C4-2B (cell line): ENCODE results near the gene TRIP4.

Experiments
- H3K27ac ChIP-seq: fragments of 450-650 bp; 2 replicates; pipeline ENCODE4 v1.5.1; 2017
- ZFX ChIP-seq: fragments of 450-650 bp; IDR thresholded peaks from 2 replicates; pipeline ENCODE4 v1.6.1; 2017
- TF ChIP-seq, protein P1 (sequence below): fragments of 450-650 bp; conservative IDR thresholded peaks from 2 replicates; pipeline ENCODE4 v1.5.1; 2017; ENCODE audit warnings: mild to moderate bottlenecking

Gene TRIP4

DNA sequence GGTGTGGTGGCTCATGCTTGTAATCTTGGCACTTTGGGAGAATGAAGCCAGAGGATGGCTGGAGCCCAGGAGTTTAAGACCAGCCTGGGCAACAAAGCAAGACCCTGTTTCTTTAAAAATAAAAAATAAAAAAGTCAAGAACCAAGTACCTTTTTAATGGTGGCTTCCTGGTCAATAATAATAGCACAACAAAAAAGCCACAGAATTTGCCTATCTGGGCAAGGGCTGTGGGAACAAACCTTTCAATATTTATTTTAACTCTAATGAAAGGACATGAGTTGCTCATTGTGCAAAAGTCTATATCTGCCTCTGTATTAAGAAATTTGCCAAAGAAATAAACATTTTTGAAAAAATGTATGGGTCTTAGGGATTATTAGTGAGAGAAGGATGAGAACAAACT, 74.9 kb downstream of the TRIP4 start:
- no peak for TF ChIP-seq ZFX
- TF ChIP-seq, protein P1, sequence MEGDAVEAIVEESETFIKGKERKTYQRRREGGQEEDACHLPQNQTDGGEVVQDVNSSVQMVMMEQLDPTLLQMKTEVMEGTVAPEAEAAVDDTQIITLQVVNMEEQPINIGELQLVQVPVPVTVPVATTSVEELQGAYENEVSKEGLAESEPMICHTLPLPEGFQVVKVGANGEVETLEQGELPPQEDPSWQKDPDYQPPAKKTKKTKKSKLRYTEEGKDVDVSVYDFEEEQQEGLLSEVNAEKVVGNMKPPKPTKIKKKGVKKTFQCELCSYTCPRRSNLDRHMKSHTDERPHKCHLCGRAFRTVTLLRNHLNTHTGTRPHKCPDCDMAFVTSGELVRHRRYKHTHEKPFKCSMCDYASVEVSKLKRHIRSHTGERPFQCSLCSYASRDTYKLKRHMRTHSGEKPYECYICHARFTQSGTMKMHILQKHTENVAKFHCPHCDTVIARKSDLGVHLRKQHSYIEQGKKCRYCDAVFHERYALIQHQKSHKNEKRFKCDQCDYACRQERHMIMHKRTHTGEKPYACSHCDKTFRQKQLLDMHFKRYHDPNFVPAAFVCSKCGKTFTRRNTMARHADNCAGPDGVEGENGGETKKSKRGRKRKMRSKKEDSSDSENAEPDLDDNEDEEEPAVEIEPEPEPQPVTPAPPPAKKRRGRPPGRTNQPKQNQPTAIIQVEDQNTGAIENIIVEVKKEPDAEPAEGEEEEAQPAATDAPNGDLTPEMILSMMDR: no peak
- H3K27ac ChIP-seq: no peak overlapping the region; the same call in 1 of the 2 replicates

DNA sequence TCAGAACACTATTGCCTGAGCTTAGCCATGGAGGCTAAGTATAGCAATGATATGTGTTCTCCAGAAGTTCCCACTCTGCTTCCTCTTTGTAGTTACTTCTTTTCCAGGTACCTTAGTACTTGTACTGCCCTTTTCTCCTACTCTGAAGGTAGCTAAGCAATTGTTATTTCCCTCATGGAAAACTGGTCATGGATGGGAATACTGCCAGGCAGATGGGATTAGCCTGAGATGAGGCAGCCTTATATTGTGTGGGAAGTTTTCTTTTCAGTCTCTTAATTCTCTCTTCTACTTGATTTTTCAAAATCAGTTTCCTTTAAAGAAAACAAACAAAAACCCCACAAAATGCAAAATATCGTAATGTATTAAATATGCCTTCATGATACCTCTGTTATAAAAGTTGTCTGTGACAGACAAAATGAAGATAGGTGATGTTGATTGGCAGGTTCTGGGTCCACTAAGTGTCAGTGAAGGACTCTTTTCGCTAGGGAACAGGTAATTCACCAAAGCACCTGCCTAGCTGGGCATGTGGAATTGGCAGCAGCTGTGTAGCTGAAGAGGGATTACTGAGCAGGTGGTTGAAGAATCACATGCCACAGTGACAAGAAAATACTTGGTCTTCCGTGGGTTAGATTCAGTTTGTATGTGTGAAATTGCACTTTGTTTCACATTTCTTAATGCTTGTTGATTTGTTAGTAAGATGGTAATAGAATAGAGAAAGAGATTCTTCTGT, 76.8 kb downstream of the TRIP4 start:
- no peak for TF ChIP-seq ZFX
- H3K27ac ChIP-seq: no peak overlapping the region

GRCh38 chr15:64466408-64467141, 78.9 kb downstream of the TRIP4 start:
- TF ChIP-seq, protein P1: no peak
- no peak for TF ChIP-seq ZFX
- H3K27ac ChIP-seq: no peak overlapping the region

DNA sequence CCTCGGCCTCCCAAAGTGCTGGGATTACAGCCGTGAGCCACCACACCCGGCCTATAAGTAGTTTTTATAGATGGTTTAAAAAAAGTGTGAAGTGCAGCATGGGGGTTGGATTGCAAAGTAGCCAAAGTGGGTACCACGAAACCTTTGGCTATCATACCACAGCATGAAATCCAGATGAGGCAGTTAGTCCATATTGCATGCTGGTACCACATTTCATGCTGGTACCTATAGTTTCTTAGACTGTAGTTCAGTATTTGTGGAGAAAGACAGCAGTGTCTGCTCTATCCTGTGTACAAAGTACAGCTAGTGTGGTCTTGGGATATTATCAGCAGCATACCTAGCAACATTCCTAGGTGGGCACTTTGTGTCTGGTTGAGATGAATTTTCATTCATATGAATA, 84.5 kb downstream of the TRIP4 start:
- TF ChIP-seq ZFX: no peak
- TF ChIP-seq, protein P1: no peak
- no peak overlapping the region for H3K27ac ChIP-seq

- TF ChIP-seq ZFX: no peak
- TF ChIP-seq, protein P1: no peak
- H3K27ac ChIP-seq: no peak overlapping the region
Measured at GRCh38 chr15:64474846-64475245, 87.2 kb downstream of the TRIP4 start.

- TF ChIP-seq, protein P1: no peak
- TF ChIP-seq ZFX: no peak
- no peak overlapping the region for H3K27ac ChIP-seq
Measured at GRCh38 chr15:64476550-64476949, 88.9 kb downstream of the TRIP4 start.

DNA sequence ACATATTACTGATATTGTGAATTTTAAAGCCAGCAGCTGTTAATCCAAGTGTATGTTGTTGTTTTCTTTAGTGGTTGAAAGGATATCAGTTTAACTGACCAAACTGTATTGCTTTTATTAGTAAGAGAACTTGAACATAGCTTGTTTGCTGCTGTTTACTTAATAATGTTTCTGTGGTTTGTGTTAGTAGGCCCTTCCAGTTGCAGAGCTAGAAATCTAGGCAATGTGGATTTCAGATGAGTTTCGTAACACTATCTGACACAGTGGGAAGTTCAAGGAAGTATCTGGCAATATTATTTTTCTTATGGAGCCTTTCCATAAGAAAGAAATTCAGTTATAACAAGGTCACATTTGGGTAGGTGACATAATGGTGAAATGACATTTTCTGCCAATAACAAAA, 91.2 kb downstream of the TRIP4 start:
- no peak overlapping the region for H3K27ac ChIP-seq
- TF ChIP-seq, protein P1: no peak
- TF ChIP-seq ZFX: no peak

DNA sequence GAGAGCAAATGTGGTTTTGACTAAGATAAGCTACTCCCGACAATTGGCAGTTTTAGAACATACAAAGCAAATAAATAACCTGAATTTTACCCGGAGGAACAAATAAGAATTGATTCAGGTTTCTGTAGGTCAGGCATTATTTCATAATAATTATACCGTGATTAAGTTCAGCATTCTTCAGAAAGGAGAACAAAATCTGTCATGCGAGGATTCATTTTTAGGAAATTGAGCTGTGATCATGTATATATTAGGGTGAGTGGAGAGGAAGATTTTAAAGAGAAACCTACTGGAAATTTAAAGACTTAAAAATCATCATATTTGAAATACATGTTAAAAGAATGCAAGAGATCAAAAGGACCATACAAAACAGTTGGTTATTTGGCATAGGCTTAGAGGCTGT, 93.3 kb downstream of the TRIP4 start:
- no peak overlapping the region for H3K27ac ChIP-seq

More for the DNA sequence above, 93.3 kb downstream of the TRIP4 start:
- TF ChIP-seq, protein P1: no peak
- TF ChIP-seq ZFX: no peak
